NCI-H345 treated with DMSO at 0.1 percent for 48 hours (cell line): ENCODE measurements around the gene ZSWIM2.
A peak's percentile ranks its signal among the peaks of the same experiment; 100 is the strongest.
"Not testable (repeated sequence)": the region's sequence is repeated elsewhere in the genome, so short reads cannot be mapped to it uniquely, and the experiment has no call there.

ENCODE experiments used
- DNase-seq: peaks from one replicate; lab custom pipeline; 2025; ENCODE audit not compliant: unreplicated experiment; lab: John Stamatoyannopoulos, UW

Gene ZSWIM2

GRCh38 chr2:186852508-186852907 lies 3.5 kb upstream of the ZSWIM2 start:
- DNase-seq: no peak

- DNase-seq: no peak
Measured at GRCh38 chr2:186842373-186842772, 6.6 kb downstream of the ZSWIM2 start.

- no peak for DNase-seq
Measured at GRCh38 chr2:186841940-186842339, 7.0 kb downstream of the ZSWIM2 start.

- DNase-seq: no peak
Measured at GRCh38 chr2:186835628-186836027, 13.3 kb downstream of the ZSWIM2 start.

GRCh38 chr2:186827862-186828492 lies 21.0 kb downstream of the ZSWIM2 start:
- DNase-seq: no peak

- DNase-seq: no peak
Measured at GRCh38 chr2:186827411-186827810, 21.6 kb downstream of the ZSWIM2 start.

GRCh38 chr2:186822323-186822722 lies 26.6 kb downstream of the ZSWIM2 start:
- no peak for DNase-seq

- no peak for DNase-seq
Measured at GRCh38 chr2:186820303-186820702, 28.7 kb downstream of the ZSWIM2 start.

- DNase-seq: not testable (repeated sequence)
Measured at GRCh38 chr2:186811760-186812159, 37.2 kb downstream of the ZSWIM2 start.

GRCh38 chr2:186806591-186806990 lies 42.4 kb downstream of the ZSWIM2 start:
- DNase-seq: peak; percentile 53

- DNase-seq: not testable (repeated sequence)
Measured at GRCh38 chr2:186798604-186799003, 50.4 kb downstream of the ZSWIM2 start.

GRCh38 chr2:186784930-186785329 lies 64.0 kb downstream of the ZSWIM2 start:
- no peak for DNase-seq

GRCh38 chr2:186783254-186783653 lies 65.7 kb downstream of the ZSWIM2 start:
- no peak for DNase-seq

GRCh38 chr2:186780701-186781316 lies 68.2 kb downstream of the ZSWIM2 start:
- DNase-seq: no peak
